Ishikawa (cell line): ENCODE data around the gene LCNL1.

ENCODE experiments used
- CEBPB ChIP-seq: IDR thresholded peaks from 2 replicates; pipeline ENCODE4 v1.6.1; 2012
- CREB1 ChIP-seq: IDR thresholded peaks from 2 replicates; pipeline ENCODE4 v1.6.1; 2012; ENCODE audit warnings: low read depth
- EGR1 ChIP-seq: IDR thresholded peaks from 2 replicates; pipeline ENCODE4 v1.6.1; 2012
- EP300 ChIP-seq: IDR thresholded peaks from 2 replicates; pipeline ENCODE4 v1.6.1; 2012; ENCODE audit warnings: borderline replicate concordance
- FOXM1 ChIP-seq: IDR thresholded peaks from 2 replicates; pipeline ENCODE4 v1.6.1; 2012; ENCODE audit warnings: low read depth, borderline replicate concordance
- MAX ChIP-seq: IDR thresholded peaks from 2 replicates; pipeline ENCODE4 v1.6.1; 2012
- NFIC ChIP-seq: IDR thresholded peaks from 2 replicates; pipeline ENCODE4 v1.6.1; 2012
- RAD21 ChIP-seq: IDR thresholded peaks from 2 replicates; pipeline ENCODE4 v1.6.1; 2012; ENCODE audit warnings: low read depth
- REST ChIP-seq: IDR thresholded peaks from 2 replicates; pipeline ENCODE4 v1.6.1; 2012; ENCODE audit warnings: low read depth, mild to moderate bottlenecking
- TAF1 ChIP-seq: IDR thresholded peaks from 2 replicates; pipeline ENCODE4 v1.6.1; 2012; ENCODE audit warnings: low read depth, mild to moderate bottlenecking
- TCF12 ChIP-seq: IDR thresholded peaks from 2 replicates; pipeline ENCODE4 v1.6.1; 2012; ENCODE audit warnings: low read depth
- TEAD4 ChIP-seq: IDR thresholded peaks from 2 replicates; pipeline ENCODE4 v1.6.1; 2012
- USF1 ChIP-seq: IDR thresholded peaks from 2 replicates; pipeline ENCODE4 v1.6.1; 2012
- YY1 ChIP-seq: IDR thresholded peaks from 2 replicates; pipeline ENCODE4 v1.6.1; 2012; ENCODE audit warnings: low read depth
- ZBTB7A ChIP-seq: IDR thresholded peaks from 2 replicates; pipeline ENCODE4 v1.6.1; 2012; ENCODE audit warnings: low read depth

LCNL1 gene

GRCh38 chr9:136937186-136938001 is 45.4 kb upstream of the LCNL1 start:
- TF ChIP-seq USF1 (no peak), REST (no peak), TAF1 (no peak), FOXM1 (no peak), ZBTB7A (no peak), EGR1 (no peak), RAD21 (no peak), NFIC (no peak), CEBPB (no peak), MAX (no peak), CREB1 (no peak), YY1 (no peak), EP300 (no peak), TEAD4 (no peak), TCF12 (no peak)

GRCh38 chr9:136939431-136939995 is 43.3 kb upstream of the LCNL1 start:
- TF ChIP-seq YY1 (no peak), CREB1 (no peak), REST (no peak), TEAD4 (no peak), TCF12 (no peak), EP300 (no peak), USF1 (no peak), CEBPB (no peak), MAX (no peak), TAF1 (no peak), RAD21 (no peak), EGR1 (no peak), FOXM1 (no peak)

GRCh38 chr9:136939996-136940525 is 42.7 kb upstream of the LCNL1 start:
- TF ChIP-seq NFIC (no peak), CEBPB (no peak), USF1 (no peak), EP300 (no peak), FOXM1 (no peak), RAD21 (no peak), MAX (no peak), EGR1 (no peak), TEAD4 (no peak), CREB1 (no peak), YY1 (no peak), ZBTB7A (no peak), TAF1 (no peak), TCF12 (no peak)

- no peak for TF ChIP-seq REST
- no peak for TF ChIP-seq TAF1
- TF ChIP-seq YY1: no peak
- TF ChIP-seq CEBPB: no peak
- TF ChIP-seq EP300: no peak
Observed at GRCh38 chr9:136940526-136941230, 42.1 kb upstream of the LCNL1 start.
